ENCODE data around the gene SOX6.

The SOX6 gene

GRCh38 chr11:15955595-15955994, 400.8 kb downstream of the SOX6 start:
- no peak for TF ChIP-seq CTCF (conservative IDR thresholded peaks at IDR 0.05; ENCODE audit: low read length)
- TF ChIP-seq EZH2phosphoT487 (IDR thresholded peaks at IDR 0.05; ENCODE audit: borderline replicate concordance): no peak
- no peak overlapping the region for H3K4me3 ChIP-seq (ENCODE audit: low read length, poor library complexity, severe bottlenecking)
- H3K9ac ChIP-seq (ENCODE audit: low read depth, low read length, poor library complexity, severe bottlenecking): no peak overlapping the region

GRCh38 chr11:15947681-15948648, 408.4 kb downstream of the SOX6 start:
- no peak overlapping the region for H3K4me2 ChIP-seq (ENCODE audit: low read depth, low read length, poor library complexity, severe bottlenecking)
- H2AFZ ChIP-seq (ENCODE audit: low read length): no peak overlapping the region

More at GRCh38 chr11:15955595-15955994, 400.8 kb downstream of the SOX6 start:
- Histone ChIP-seq H3K9me2 (replicated peaks; ENCODE audit: low read depth, low read length) (no peaks in the 10 kb centered on the region), H3F3A (ENCODE audit: low read depth) (no peaks in the 10 kb centered on the region), H3K9me3 (ENCODE audit: insufficient read depth, low read depth, low read length) (no peaks in the 10 kb centered on the region; the same call in 1 of the 2 replicates), H2AFZ (ENCODE audit: low read length) (no peak overlapping the region), H3K79me2 (ENCODE audit: insufficient read depth, low read length) (no peaks in the 10 kb centered on the region), H3K27me3 (ENCODE audit: insufficient read depth, low read length, poor library complexity, severe bottlenecking) (no peaks in the 10 kb centered on the region), H4K20me1 (ENCODE audit: insufficient read depth, low read length, poor library complexity, severe bottlenecking) (no peaks in the 10 kb centered on the region), H3K36me3 (ENCODE audit: insufficient read depth, low read length) (no peaks in the 10 kb centered on the region), H3K4me1 (ENCODE audit: insufficient read depth, low read length, poor library complexity, severe bottlenecking) (no peaks in the 10 kb centered on the region), H3K4me2 (ENCODE audit: low read depth, low read length, poor library complexity, severe bottlenecking) (no peak overlapping the region)

GRCh38 chr11:15945726-15946125, 410.6 kb downstream of the SOX6 start:
- Histone ChIP-seq H3K4me2 (ENCODE audit: low read depth, low read length, poor library complexity, severe bottlenecking) (no peak overlapping the region), H2AFZ (ENCODE audit: low read length) (no peak overlapping the region), H3K9ac (ENCODE audit: low read depth, low read length, poor library complexity, severe bottlenecking) (no peak overlapping the region), H3K27me3 (ENCODE audit: insufficient read depth, low read length, poor library complexity, severe bottlenecking) (no peaks in the 10 kb centered on the region), H3K36me3 (ENCODE audit: insufficient read depth, low read length) (no peaks in the 10 kb centered on the region), H3K9me3 (ENCODE audit: insufficient read depth, low read depth, low read length) (no peaks in the 10 kb centered on the region), H3K9me2 (replicated peaks; ENCODE audit: low read depth, low read length) (no peaks in the 10 kb centered on the region), H3F3A (ENCODE audit: low read depth) (no peaks in the 10 kb centered on the region), H3K4me1 (ENCODE audit: insufficient read depth, low read length, poor library complexity, severe bottlenecking) (no peaks in the 10 kb centered on the region), H3K4me3 (ENCODE audit: low read length, poor library complexity, severe bottlenecking) (no peak overlapping the region), H3K79me2 (ENCODE audit: insufficient read depth, low read length) (no peaks in the 10 kb centered on the region), H4K20me1 (ENCODE audit: insufficient read depth, low read length, poor library complexity, severe bottlenecking) (no peaks in the 10 kb centered on the region)
- no peak for TF ChIP-seq CTCF (conservative IDR thresholded peaks at IDR 0.05; ENCODE audit: low read length)
- no peak for TF ChIP-seq EZH2phosphoT487 (IDR thresholded peaks at IDR 0.05; ENCODE audit: borderline replicate concordance)

More at GRCh38 chr11:15947681-15948648, 408.4 kb downstream of the SOX6 start:
- no peaks in the 10 kb centered on the region for H3K79me2 ChIP-seq (ENCODE audit: insufficient read depth, low read length)
- H3K27me3 ChIP-seq (ENCODE audit: insufficient read depth, low read length, poor library complexity, severe bottlenecking): no peaks in the 10 kb centered on the region
- no peaks in the 10 kb centered on the region for H4K20me1 ChIP-seq (ENCODE audit: insufficient read depth, low read length, poor library complexity, severe bottlenecking)
- no peaks in the 10 kb centered on the region for H3K9me2 ChIP-seq (replicated peaks; ENCODE audit: low read depth, low read length)
- H3K36me3 ChIP-seq (ENCODE audit: insufficient read depth, low read length): no peaks in the 10 kb centered on the region
- TF ChIP-seq EZH2phosphoT487 (IDR thresholded peaks at IDR 0.05; ENCODE audit: borderline replicate concordance): no peak
- no peak for TF ChIP-seq CTCF (conservative IDR thresholded peaks at IDR 0.05; ENCODE audit: low read length)
- H3K4me1 ChIP-seq (ENCODE audit: insufficient read depth, low read length, poor library complexity, severe bottlenecking): no peaks in the 10 kb centered on the region
- H3K9ac ChIP-seq (ENCODE audit: low read depth, low read length, poor library complexity, severe bottlenecking): no peak overlapping the region
- H3F3A ChIP-seq (ENCODE audit: low read depth): no peaks in the 10 kb centered on the region
- no peaks in the 10 kb centered on the region for H3K9me3 ChIP-seq (ENCODE audit: insufficient read depth, low read depth, low read length)
- no peak overlapping the region for H3K4me3 ChIP-seq (ENCODE audit: low read length, poor library complexity, severe bottlenecking)

Data from Loucy (cell line).